GM10266 (cell line): ENCODE data around the gene UNC5C.

ENCODE experiments used
- DNase-seq: peaks from one replicate; pipeline ENCODE4 v3.0.0; 2012; ENCODE audit errors: extremely low spot score
- CTCF ChIP-seq: IDR thresholded peaks from 2 replicates; pipeline ENCODE4 v1.5.1; 2012; ENCODE audit warnings: mild to moderate bottlenecking, low read depth; ENCODE audit not compliant: control insufficient read depth, insufficient read depth; ENCODE audit errors: missing control alignments

The UNC5C gene

GRCh38 chr4:95410387-95410977, 138.3 kb downstream of the UNC5C start:
- no peak for DNase-seq
- no peak for TF ChIP-seq CTCF

- DNase-seq = no peak
- no peak for TF ChIP-seq CTCF
Observed at GRCh38 chr4:95409750-95410149, 139.0 kb downstream of the UNC5C start.

- TF ChIP-seq CTCF = no peak
- no peak for DNase-seq
Observed at GRCh38 chr4:95409127-95409526, 139.6 kb downstream of the UNC5C start.

GRCh38 chr4:95402299-95402698, 146.5 kb downstream of the UNC5C start:
- no peak for DNase-seq
- TF ChIP-seq CTCF = no peak

GRCh38 chr4:95398217-95398616, 150.6 kb downstream of the UNC5C start:
- TF ChIP-seq CTCF = no peak
- DNase-seq = no peak

- no peak for TF ChIP-seq CTCF
Observed at GRCh38 chr4:95394752-95395306, 153.9 kb downstream of the UNC5C start.

GRCh38 chr4:95393821-95394220, 155.0 kb downstream of the UNC5C start:
- DNase-seq = no peak
- TF ChIP-seq CTCF = no peak

More at GRCh38 chr4:95394752-95395306, 153.9 kb downstream of the UNC5C start:
- no peak for DNase-seq
